Retinal pigment epithelial cell (primary cell): ENCODE data around the gene SSU72.

Experiments used
- DNase-seq: peaks from one replicate; pipeline ENCODE4 v3.0.0-alpha.2; 2010; ENCODE audit warnings: low read depth
- H3K4me3 ChIP-seq: 2 replicates; pipeline ENCODE4 v1.5.1; 2011; ENCODE audit warnings: mild to moderate bottlenecking, low read length, control low read depth, moderate library complexity
- TF ChIP-seq, protein P1 (sequence below): conservative IDR thresholded peaks from 2 replicates; pipeline ENCODE4 v1.5.1; 2011; ENCODE audit warnings: low read depth, low read length, control low read depth, inconsistent platforms

SSU72 gene

DNA sequence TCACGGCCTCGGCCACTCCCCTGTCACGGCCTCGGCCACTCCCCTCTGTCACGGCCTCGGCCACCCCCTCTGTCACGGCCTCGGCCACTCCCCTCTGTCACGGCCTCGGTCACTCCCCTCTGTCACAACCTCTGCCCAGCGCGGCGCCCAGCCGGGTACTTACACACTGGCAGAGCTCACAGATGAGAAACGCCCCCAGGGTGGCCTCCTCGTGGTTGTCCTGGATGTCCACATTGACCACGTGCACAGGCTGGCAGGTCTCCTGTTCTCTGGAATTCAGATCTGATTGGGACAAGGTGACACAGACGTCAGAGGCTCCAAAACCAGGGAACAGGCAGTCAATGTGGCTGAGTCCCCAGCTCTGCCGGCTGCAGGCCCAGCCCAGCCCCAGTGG, 31.0 kb downstream of the SSU72 start:
- TF ChIP-seq, protein P1, sequence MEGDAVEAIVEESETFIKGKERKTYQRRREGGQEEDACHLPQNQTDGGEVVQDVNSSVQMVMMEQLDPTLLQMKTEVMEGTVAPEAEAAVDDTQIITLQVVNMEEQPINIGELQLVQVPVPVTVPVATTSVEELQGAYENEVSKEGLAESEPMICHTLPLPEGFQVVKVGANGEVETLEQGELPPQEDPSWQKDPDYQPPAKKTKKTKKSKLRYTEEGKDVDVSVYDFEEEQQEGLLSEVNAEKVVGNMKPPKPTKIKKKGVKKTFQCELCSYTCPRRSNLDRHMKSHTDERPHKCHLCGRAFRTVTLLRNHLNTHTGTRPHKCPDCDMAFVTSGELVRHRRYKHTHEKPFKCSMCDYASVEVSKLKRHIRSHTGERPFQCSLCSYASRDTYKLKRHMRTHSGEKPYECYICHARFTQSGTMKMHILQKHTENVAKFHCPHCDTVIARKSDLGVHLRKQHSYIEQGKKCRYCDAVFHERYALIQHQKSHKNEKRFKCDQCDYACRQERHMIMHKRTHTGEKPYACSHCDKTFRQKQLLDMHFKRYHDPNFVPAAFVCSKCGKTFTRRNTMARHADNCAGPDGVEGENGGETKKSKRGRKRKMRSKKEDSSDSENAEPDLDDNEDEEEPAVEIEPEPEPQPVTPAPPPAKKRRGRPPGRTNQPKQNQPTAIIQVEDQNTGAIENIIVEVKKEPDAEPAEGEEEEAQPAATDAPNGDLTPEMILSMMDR = no peak
- DNase-seq = no peak
- H3K4me3 ChIP-seq = no peak overlapping the region

DNA sequence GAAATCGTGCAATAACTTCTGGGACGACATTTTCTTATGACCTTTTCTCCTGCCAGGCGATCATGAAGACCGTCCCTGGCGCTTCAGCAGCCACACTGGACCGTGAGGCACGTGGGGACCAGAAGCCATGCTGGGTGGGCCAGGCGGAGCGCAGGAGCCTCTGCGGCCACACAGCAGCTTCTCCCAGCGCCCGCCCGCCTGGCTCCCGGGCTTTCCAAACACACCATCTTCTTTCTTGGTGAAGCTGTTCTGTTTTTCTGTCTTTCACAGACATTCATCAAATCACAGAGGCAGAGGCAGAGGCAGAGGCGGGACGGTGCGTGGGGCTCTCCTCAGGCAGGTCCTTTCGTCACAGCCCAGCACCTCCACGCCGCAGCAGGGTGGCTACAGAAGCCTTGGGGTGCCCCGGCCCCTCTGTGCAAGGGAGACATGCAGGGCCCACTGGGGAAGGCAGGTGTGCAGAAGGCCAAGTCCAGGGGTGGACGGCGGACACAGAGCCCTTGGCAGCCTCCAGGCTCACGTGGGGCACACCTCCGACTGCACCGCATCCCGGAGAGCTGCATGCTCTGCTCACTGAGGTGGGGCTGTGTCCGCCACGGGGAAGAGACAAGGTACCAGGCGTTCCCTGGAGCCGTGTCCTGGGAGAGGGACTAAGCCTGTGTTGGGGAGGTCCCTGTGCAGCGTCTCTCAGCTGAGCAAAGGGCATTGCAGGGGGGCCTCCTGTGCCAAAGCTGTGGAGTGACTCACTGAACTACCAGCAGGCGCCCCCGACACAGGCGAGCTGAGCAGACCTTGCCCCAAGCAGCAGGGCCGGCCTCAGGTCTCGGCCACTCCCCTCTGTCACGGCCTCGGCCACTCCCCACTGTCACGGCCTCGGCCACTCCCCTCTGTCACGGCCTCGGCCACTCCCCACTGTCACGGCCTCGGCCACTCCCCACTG, 31.6 kb downstream of the SSU72 start:
- TF ChIP-seq, protein P1 = no peak
- DNase-seq = no peak
- no peak overlapping the region for H3K4me3 ChIP-seq

DNA sequence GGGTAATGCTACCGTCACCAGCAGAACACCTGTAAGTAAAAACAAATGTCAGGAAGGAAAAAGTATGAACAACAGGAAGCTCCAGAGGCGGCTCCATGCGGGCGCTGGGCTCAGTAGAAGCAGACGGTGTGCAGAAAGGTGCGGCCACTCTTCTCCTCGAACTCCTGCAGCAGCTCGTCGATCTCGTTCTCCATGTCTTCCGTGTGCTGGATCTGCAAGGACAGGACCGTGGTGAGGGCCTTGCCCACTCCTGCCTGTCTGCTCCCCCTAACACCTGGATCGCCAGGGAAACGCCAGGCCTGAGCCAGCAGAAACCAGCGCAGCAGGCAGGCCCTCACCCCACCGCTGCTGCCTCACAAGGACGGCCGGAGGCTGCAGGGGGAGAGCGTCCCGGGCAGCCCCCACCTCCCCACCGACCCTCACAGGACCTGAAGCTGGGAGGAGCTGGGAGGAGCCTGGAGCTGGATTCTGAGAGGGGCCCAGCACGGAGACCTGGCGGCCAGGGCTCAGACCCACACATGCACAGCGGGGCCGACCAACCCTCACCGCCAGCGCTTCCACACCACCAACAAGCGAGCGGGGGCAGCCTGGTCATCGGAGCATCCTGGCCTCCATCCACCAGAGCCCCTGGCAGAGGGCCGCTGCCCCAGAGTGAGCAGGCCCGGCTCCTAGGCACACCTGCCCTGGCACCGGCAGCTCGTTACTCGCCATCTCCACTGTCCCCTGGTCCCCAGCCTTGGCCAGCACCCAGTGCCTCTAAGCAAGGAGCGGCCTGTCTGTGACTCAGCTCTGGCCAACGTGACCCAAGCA, 32.5 kb downstream of the SSU72 start:
- TF ChIP-seq, protein P1 = no peak
- DNase-seq = no peak
- H3K4me3 ChIP-seq = no peak overlapping the region

DNA sequence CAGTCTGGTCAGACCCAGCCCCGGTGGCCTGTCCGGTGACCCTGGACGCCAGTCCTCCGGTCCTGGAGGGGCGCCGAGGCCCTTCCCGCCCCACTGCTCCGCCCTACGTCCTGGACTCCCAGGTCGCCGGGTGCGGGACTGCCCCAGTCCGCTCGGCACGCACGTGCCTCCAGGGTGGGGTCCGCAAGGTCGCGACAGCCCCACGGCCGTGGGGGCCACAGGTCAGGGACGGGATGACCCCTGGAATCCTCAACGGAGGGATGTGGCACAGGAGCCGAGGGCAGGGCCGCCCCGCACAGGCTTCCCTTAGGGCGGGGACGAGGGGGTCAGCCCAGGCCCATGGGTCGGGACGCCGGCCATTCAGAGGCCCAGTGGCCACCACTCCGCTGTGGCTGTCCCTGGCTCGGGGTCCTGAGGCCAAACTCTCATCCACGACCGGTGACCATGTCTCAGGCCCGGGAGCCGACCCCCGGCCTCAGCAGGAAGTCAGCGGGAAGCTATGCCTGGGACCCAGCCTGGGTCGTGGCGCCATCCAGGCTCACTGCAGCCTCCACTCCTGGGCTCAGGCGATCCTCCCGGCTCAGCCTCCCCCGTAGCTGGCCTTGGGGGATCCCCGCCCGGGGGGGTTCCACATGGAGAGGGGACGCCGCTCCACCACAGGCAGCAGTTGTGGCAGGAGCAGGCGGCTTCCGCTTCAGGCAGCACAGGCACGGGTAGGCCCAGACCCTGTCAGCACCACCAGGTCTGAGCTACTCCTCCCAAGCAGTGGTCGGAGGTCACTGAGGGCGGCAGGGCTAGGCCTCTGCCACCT, 33.6 kb downstream of the SSU72 start:
- TF ChIP-seq, protein P1 = no peak
- peak overlapping the region; percentile 55 for H3K4me3 ChIP-seq
- no peak for DNase-seq

DNA sequence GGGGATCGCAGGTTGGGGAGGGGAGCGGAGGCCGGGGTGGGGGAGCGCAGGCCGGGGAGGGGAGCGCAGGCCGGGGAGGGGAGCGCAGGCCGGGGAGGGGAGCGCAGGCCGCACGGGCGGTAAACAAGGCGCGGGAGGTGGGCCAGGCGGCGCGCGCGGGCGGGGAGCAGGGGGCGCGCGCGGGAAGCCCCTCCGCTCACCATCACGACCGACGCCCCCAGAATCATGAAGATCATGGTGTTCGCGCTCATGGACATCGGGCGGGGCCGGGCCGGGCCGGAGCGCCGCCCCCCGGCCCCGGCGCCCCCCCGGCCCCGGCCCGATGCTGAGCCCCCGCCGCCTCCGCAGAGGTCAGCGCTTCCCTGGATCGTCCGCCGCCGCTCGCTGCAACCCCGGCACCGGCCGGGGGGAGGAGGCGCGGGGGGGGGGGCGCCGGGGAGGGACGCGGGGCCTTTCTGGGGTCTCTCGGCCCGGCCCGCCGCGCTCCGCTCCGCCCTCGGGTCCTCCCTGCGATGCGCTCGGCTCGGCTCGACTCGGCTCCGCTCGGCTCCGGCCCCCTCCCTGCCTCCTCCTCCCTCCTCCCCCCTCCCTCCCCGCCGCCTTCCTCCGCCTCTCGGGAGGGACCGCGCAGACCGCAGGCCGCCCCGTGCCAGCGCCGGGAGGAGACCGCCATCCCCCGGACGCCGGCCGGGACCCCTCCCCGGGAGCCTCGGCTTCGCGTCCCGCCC, 34.4 kb downstream of the SSU72 start, which contains the start of gene TMEM240:
TMEM240 (minus strand) TSS at position 535 of the 728 bp plus-strand sequence; CDS start at position 257, 278 bp downstream.
- no peak for DNase-seq
- peak within 1 kb of the TSS; percentile 55 for H3K4me3 ChIP-seq
- TF ChIP-seq, protein P1 = no peak
